Neural cell (in vitro differentiated cells): ENCODE measurements around the gene FFAR4. TPM values are rescaled to one million over a fixed set of nuclear protein-coding genes. Genes with fewer than 3 reads are reported as not detected.

Experiments used
- H2AFZ ChIP-seq: fragments of 200-600, 300-800 bp; sonication (generic), shearing (Covaris generic); 2 replicates; pipeline ENCODE4 v1.6.0; 2014; ENCODE audit warnings: low read depth, mild to moderate bottlenecking, antibody characterized with exemption, low read length, moderate library complexity
- H3F3A ChIP-seq: fragments of 200-600 bp; shearing (Covaris generic); 2 replicates; pipeline ENCODE4 v1.6.1; 2016; ENCODE audit warnings: mild to moderate bottlenecking, moderate library complexity, mixed read lengths, antibody characterized with exemption, low read length; ENCODE audit not compliant: insufficient read depth, poor library complexity, severe bottlenecking
- H3K27ac ChIP-seq: fragments of 200-600, 300-800 bp; sonication (generic), shearing (Covaris generic); 2 replicates; pipeline ENCODE4 v1.5.1; 2014; ENCODE audit warnings: mild to moderate bottlenecking, low read length, moderate library complexity
- H3K27me3 ChIP-seq: fragments of 300-800, 200-600 bp; sonication (generic), shearing (Covaris generic); 2 replicates; pipeline ENCODE4 v1.6.0; 2014; ENCODE audit warnings: mild to moderate bottlenecking, low read depth, low read length, moderate library complexity; ENCODE audit not compliant: insufficient read depth
- H3K36me3 ChIP-seq: fragments of 300-800, 200-600 bp; sonication (generic), shearing (Covaris generic); 2 replicates; pipeline ENCODE4 v1.5.1; 2014; ENCODE audit warnings: mild to moderate bottlenecking, antibody characterized with exemption, low read length, moderate library complexity; ENCODE audit not compliant: insufficient read depth
- H3K4me2 ChIP-seq: fragments of 300-800, 200-600 bp; sonication (generic), shearing (Covaris generic); 2 replicates; pipeline ENCODE4 v1.6.0; 2014; ENCODE audit warnings: mild to moderate bottlenecking, low read length
- H3K4me3 ChIP-seq: fragments of 300-800, 200-600 bp; sonication (generic), shearing (Covaris generic); 2 replicates; pipeline ENCODE4 v1.5.1; 2014; ENCODE audit warnings: mild to moderate bottlenecking, low read length, moderate library complexity
- H3K79me2 ChIP-seq: fragments of 200-600 bp; shearing (Covaris generic); replicated peaks from 2 replicates; pipeline ENCODE4 v1.6.0; 2014; ENCODE audit warnings: mild to moderate bottlenecking, low read length, moderate library complexity; ENCODE audit not compliant: insufficient read depth
- H3K9ac ChIP-seq: fragments of 300-800, 200-600 bp; sonication (generic), shearing (Covaris generic); 2 replicates; pipeline ENCODE4 v1.6.1; 2016; ENCODE audit warnings: mild to moderate bottlenecking, low read length, mixed read lengths
- H3K9me2 ChIP-seq: fragments of 200-600 bp; shearing (Covaris generic); 2 replicates; pipeline ENCODE4 v1.6.1; 2016; ENCODE audit warnings: mild to moderate bottlenecking, low read length, mixed read lengths; ENCODE audit not compliant: insufficient read depth
- H3K9me3 ChIP-seq: fragments of 200-600, 300-800 bp; sonication (generic), shearing (Covaris generic); 2 replicates; pipeline ENCODE4 v1.6.1; 2016; ENCODE audit warnings: mild to moderate bottlenecking, mixed run types, low read length, moderate library complexity, mixed read lengths
- H4K20me1 ChIP-seq: fragments of 200-600 bp; shearing (Covaris generic); 2 replicates; pipeline ENCODE4 v1.6.1; 2016; ENCODE audit warnings: mild to moderate bottlenecking, mixed run types; ENCODE audit not compliant: insufficient read depth
- CTCF ChIP-seq: fragments of 450-650 bp; IDR thresholded peaks from 2 replicates; pipeline ENCODE4 v1.5.1; 2014; ENCODE audit warnings: antibody characterized with exemption, mild to moderate bottlenecking, moderate library complexity; ENCODE audit not compliant: poor library complexity, severe bottlenecking
- EP300 ChIP-seq: fragments of 450-650 bp; conservative IDR thresholded peaks from 2 replicates; pipeline ENCODE4 v1.6.1; 2014; ENCODE audit warnings: antibody characterized with exemption, mild to moderate bottlenecking, moderate library complexity; ENCODE audit not compliant: poor library complexity, severe bottlenecking
- EZH2 ChIP-seq: fragments of 200-600, 300-800 bp; shearing (Covaris generic), sonication (generic); IDR thresholded peaks from 2 replicates; pipeline ENCODE4 v1.6.1; 2014; ENCODE audit warnings: antibody characterized with exemption, low read length, borderline replicate concordance, mild to moderate bottlenecking; ENCODE audit not compliant: insufficient read depth, poor library complexity, severe bottlenecking
- MXI1 ChIP-seq: fragments of 450-650 bp; conservative IDR thresholded peaks from 2 replicates; pipeline ENCODE4 v1.6.1; 2014; ENCODE audit warnings: antibody characterized with exemption, mild to moderate bottlenecking; ENCODE audit not compliant: poor library complexity, severe bottlenecking
- POLR2AphosphoS5 ChIP-seq: IDR thresholded peaks from 2 replicates; pipeline ENCODE4 v1.6.1; 2012
- RAD21 ChIP-seq: fragments of 450-650 bp; conservative IDR thresholded peaks from 2 replicates; pipeline ENCODE4 v1.6.1; 2014; ENCODE audit warnings: antibody characterized with exemption, mild to moderate bottlenecking, moderate library complexity
- REST ChIP-seq: IDR thresholded peaks from 2 replicates; pipeline ENCODE4 v1.6.1; 2012; ENCODE audit warnings: borderline replicate concordance
- SMC3 ChIP-seq: fragments of 450-650 bp; conservative IDR thresholded peaks from 2 replicates; pipeline ENCODE4 v1.6.1; 2014; ENCODE audit warnings: antibody characterized with exemption, mild to moderate bottlenecking, moderate library complexity; ENCODE audit not compliant: poor library complexity
- TAF1 ChIP-seq: IDR thresholded peaks from 2 replicates; pipeline ENCODE4 v1.6.1; 2012; ENCODE audit warnings: low read depth
- polyA plus RNA-seq: library from polyadenylated mRNA; depleted of rRNA; stranded (reverse); fragments of >200 nt; gene quantifications from 2 replicates; pipeline ENCODE4 v1.2.3, GENCODE V29; 2014

The FFAR4 gene
- polyA plus RNA-seq, 1 donor from 2014 or later, result not detected

GRCh38 chr10:93593749-93594148 lies 27.3 kb downstream of the FFAR4 start:
- TF ChIP-seq CTCF (no peak), EP300 (no peak), REST (no peak), SMC3 (no peak), TAF1 (no peak), RAD21 (no peak), MXI1 (no peak), POLR2AphosphoS5 (no peak), EZH2 (no peak)
- H3K27ac ChIP-seq, result no peak overlapping the region
- no peaks in the 10 kb centered on the region for H3K27me3 ChIP-seq
- no peaks in the 10 kb centered on the region for H3F3A ChIP-seq
- no peak overlapping the region for H3K4me3 ChIP-seq
- no peaks in the 10 kb centered on the region for H3K79me2 ChIP-seq
- H3K4me2 ChIP-seq, result no peak overlapping the region
- no peaks in the 10 kb centered on the region for H3K9me2 ChIP-seq
- no peaks in the 10 kb centered on the region for H3K36me3 ChIP-seq
- H3K9ac ChIP-seq, result no peak overlapping the region
- no peaks in the 10 kb centered on the region for H4K20me1 ChIP-seq
- no peaks in the 10 kb centered on the region for H3K9me3 ChIP-seq
- H2AFZ ChIP-seq, result no peak overlapping the region

GRCh38 chr10:93594518-93594917 lies 28.1 kb downstream of the FFAR4 start:
- no peaks in the 10 kb centered on the region for H3K9me2 ChIP-seq
- no peaks in the 10 kb centered on the region for H3K79me2 ChIP-seq
- H3K27me3 ChIP-seq, result peaks cover 3% of the 10 kb centered on the region
- no peak overlapping the region for H3K27ac ChIP-seq
- TF ChIP-seq SMC3 (no peak), EZH2 (no peak), POLR2AphosphoS5 (no peak), TAF1 (no peak), EP300 (no peak), MXI1 (no peak), REST (no peak), CTCF (no peak), RAD21 (no peak)
- no peaks in the 10 kb centered on the region for H3K36me3 ChIP-seq
- H3K4me2 ChIP-seq, result no peak overlapping the region
- no peak overlapping the region for H3K9ac ChIP-seq
- H3K4me3 ChIP-seq, result no peak overlapping the region
- no peak overlapping the region for H2AFZ ChIP-seq
- no peaks in the 10 kb centered on the region for H3K9me3 ChIP-seq
- H3F3A ChIP-seq, result no peaks in the 10 kb centered on the region
- no peaks in the 10 kb centered on the region for H4K20me1 ChIP-seq
